HFF-Myc (cell line): Measurements from ENCODE around the gene TAS2R50.

Experiments used
- DNase-seq: peaks from one replicate; pipeline ENCODE4 v3.0.0-alpha.2; 2011; ENCODE audit warnings: low read depth; ENCODE audit errors: extremely low read depth
- H3K4me3 ChIP-seq: replicated peaks from 2 replicates; pipeline ENCODE4 v1.5.1; 2011; ENCODE audit warnings: low read depth, mild to moderate bottlenecking, control low read depth, low read length
- CTCF ChIP-seq: IDR thresholded peaks from 2 replicates; pipeline ENCODE4 v1.5.1; 2012; ENCODE audit warnings: mild to moderate bottlenecking, low read depth, low read length, control low read depth; ENCODE audit errors: missing control alignments

Gene TAS2R50

GRCh38 chr12:11015775-11016430, 29.2 kb upstream of the TAS2R50 start:
- no peak for TF ChIP-seq CTCF
- H3K4me3 ChIP-seq, result no peak overlapping the region
- DNase-seq, result no peak

DNA sequence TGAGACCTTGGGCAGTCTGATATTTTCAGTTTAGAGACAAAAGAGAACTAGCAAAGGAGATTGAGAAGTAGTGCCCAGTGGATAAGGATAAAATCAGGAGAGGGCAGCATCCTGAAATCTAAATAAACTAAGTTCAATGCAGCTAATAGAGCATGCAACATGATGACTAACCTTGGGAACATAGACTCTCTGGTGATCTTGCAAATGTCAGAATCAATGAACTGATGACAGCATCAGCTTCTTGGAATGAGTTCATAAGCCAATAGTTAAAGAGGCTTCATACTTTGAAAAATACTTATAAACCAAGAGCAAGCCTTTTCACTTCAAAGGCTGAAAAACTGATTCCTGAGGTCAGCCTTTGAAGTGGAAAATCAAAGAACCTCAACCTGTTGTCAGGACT, 27.5 kb upstream of the TAS2R50 start:
- no peak for TF ChIP-seq CTCF
- no peak overlapping the region for H3K4me3 ChIP-seq
- DNase-seq, result no peak

GRCh38 chr12:11007608-11008007, 20.9 kb upstream of the TAS2R50 start:
- H3K4me3 ChIP-seq, result no peak overlapping the region
- no peak for DNase-seq
- no peak for TF ChIP-seq CTCF

- DNase-seq, result no peak
- no peak within 1 kb of the TSS for H3K4me3 ChIP-seq
- TF ChIP-seq CTCF, result no peak
Observed at GRCh38 chr12:10998204-10998603, 11.5 kb upstream of the TAS2R50 start, which contains the start of gene TAS2R20. Gene TAS2R20, minus strand, starts transcription at chr12:10998304. Its CDS starts 429 bp downstream, at chr12:10997875.

DNA sequence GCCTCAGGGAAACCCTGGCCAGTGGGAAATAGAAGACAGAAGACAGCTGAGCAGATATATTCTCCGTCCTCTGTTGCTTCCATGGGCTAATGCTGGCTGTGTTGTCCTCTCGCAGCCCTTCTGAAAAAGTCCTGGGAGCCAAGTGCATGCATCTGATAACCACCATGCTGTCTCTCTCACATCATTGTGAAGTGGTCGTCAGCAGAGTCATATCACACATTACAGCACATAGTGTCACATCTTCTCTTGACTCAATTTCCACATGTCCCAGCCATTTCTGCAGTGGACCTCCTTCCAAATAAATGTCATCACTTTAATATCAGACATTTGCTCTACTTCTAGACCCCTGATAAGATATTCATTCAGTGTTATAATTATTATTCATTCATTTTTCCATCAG, 7.6 kb upstream of the TAS2R50 start:
- no peak for DNase-seq
- TF ChIP-seq CTCF, result no peak
- no peak overlapping the region for H3K4me3 ChIP-seq

DNA sequence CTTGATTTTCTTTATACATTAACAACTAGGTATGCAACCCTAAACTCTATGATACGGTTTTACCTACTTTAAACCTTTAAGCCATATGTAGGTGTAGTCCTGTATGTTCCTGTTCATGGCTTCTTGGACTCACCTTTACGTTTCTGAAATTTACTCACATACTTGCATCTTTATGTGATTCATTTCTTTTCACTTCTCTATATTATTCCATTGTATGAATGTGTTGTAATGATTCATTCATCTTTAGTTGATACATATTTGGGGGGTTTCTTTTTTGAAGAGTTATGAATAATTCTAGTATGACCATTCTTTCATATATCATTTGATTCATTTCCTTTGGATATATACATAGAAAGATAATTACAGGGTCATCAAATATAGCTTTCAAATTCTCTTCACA, 2.4 kb upstream of the TAS2R50 start:
- no peak overlapping the region for H3K4me3 ChIP-seq
- no peak for DNase-seq
- TF ChIP-seq CTCF, result no peak

DNA sequence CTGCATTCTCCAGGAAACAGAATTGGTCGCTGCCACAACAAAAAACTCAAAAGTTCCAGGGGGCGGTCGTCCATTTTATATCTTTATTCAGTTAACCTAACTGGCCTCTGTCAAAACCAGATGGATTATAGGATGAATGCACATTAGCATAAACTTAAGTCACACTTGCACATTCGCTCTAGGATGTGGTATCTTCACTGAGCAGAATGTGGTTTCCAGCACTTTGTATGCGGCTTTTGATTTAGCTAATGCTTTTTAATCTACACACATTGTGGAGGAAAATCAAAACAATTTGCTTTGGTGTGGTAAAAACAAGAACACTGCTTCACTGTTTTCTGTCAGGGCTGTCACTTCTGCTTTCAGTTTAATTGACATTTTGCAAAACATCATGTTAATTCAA, 4.5 kb downstream of the TAS2R50 start:
- no peak for TF ChIP-seq CTCF
- H3K4me3 ChIP-seq, result no peak overlapping the region
- no peak for DNase-seq
